HG03159 (cell line): ENCODE results near the gene PLK5.
"Not testable (repeated sequence)": the region's sequence is repeated elsewhere in the genome, so short reads cannot be mapped to it uniquely, and the experiment has no call there.

ENCODE experiments used
- ATAC-seq: cut with Tn5 transposase; IDR thresholded peaks from one replicate; pipeline ENCODE4 v1.9.1; 2021; ENCODE audit warnings: mild to moderate bottlenecking, moderate library complexity; ENCODE audit not compliant: unreplicated experiment

Gene PLK5

GRCh38 chr19:1507763-1508506 lies 15.9 kb upstream of the PLK5 start:
- ATAC-seq = no peak

GRCh38 chr19:1508507-1508856 lies 15.4 kb upstream of the PLK5 start:
- no peak for ATAC-seq

- ATAC-seq = no peak
Observed at GRCh38 chr19:1509602-1510441, 14.1 kb upstream of the PLK5 start.

- ATAC-seq = no peak
Observed at GRCh38 chr19:1510442-1510806, 13.5 kb upstream of the PLK5 start.

GRCh38 chr19:1510807-1511206 lies 13.1 kb upstream of the PLK5 start:
- ATAC-seq = no peak

GRCh38 chr19:1511318-1512317 lies 12.3 kb upstream of the PLK5 start:
- ATAC-seq = no peak

GRCh38 chr19:1512671-1513498 lies 11.0 kb upstream of the PLK5 start, which contains the start of gene ADAMTSL5:
ADAMTSL5 (minus strand) TSS chr19:1513019; CDS start chr19:1510943, 2,076 bp downstream.
- ATAC-seq = no peak

- ATAC-seq = no peak
Observed at GRCh38 chr19:1513499-1514294, 10.2 kb upstream of the PLK5 start.

- no peak for ATAC-seq
Observed at GRCh38 chr19:1514295-1514661, 9.6 kb upstream of the PLK5 start.

- no peak for ATAC-seq
Observed at GRCh38 chr19:1514986-1515721, 8.7 kb upstream of the PLK5 start.

GRCh38 chr19:1516395-1516753 lies 7.5 kb upstream of the PLK5 start:
- ATAC-seq = no peak

GRCh38 chr19:1518471-1518870 lies 5.4 kb upstream of the PLK5 start:
- ATAC-seq = no peak

GRCh38 chr19:1519802-1520201 lies 4.1 kb upstream of the PLK5 start:
- not testable (repeated sequence) for ATAC-seq

GRCh38 chr19:1520203-1520780 lies 3.6 kb upstream of the PLK5 start:
- no peak for ATAC-seq

- no peak for ATAC-seq
Observed at GRCh38 chr19:1521636-1522035, 2.2 kb upstream of the PLK5 start.

GRCh38 chr19:1522061-1522460 lies 1.8 kb upstream of the PLK5 start:
- ATAC-seq = no peak

GRCh38 chr19:1522838-1523237 lies 1.0 kb upstream of the PLK5 start:
- ATAC-seq = no peak

- no peak for ATAC-seq
Observed at GRCh38 chr19:1524287-1524971, 552 bp downstream of the PLK5 start.
